Inflammatory macrophage treated with lipopolysaccharide for 1 hour (primary cell): Measurements from ENCODE around the gene ASAP3.

Experiments
- DNase-seq, 2 donors: peaks; one replicate each; pipeline ENCODE4 v3.0.0-alpha.2; 2020 to 2022

The ASAP3 gene

DNA sequence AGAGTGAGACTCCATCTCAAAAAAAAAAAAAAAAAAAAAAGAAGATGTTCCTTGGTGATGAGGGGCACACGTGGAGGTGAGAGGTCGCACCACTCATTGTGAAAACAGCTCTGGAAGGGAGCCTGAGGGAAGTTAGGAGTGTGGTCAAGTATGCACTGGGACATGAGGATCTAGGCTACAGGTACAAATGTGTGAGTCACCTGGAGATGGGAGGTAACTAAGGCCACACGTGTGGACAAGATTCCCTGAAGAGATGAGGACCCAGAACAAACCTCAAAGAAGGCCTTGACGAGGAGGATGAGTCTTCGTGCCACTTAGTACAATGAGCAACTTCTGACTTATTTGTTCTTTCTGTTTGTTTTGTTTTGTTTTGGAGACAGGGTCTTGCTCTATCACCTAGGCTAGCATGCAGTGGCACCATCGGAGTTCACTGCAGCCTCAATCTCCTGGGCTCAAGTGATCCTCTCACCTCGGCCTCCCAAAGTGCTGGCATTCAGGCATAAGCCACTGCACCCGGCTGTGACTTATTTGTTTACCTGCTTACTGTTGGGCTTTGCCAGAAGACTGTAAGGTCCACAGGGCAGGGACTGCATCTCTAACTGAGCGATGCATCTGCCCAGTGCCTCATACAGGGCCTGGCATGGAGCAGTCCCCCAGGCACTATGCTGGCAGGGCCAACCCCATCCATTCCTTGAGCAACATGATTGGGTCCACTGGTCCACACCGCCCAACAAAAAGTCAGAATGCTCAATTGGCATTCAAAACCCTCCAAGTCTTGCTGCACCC is 6.4 kb downstream of the ASAP3 start:
- DNase-seq, result no peak

DNA sequence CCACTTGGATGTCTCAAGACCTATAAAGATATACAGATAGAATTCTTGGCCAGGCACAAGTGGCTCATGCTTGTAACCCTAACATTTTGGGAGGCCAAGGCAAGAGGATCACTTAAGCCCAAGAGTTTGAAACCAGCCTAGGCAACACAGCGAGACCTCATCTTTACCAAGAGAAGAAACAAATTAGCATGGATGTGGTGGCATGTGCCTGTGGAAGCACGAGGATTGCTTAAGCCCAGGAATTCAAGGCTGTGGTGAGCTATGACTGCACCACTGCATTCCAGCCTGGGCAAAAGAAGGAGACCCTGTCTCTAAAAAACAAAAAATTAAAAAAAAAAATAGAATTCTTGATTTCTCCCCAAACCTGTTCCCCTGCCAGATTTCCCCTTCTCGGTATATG is 8.3 kb downstream of the ASAP3 start:
- no peak for DNase-seq

DNA sequence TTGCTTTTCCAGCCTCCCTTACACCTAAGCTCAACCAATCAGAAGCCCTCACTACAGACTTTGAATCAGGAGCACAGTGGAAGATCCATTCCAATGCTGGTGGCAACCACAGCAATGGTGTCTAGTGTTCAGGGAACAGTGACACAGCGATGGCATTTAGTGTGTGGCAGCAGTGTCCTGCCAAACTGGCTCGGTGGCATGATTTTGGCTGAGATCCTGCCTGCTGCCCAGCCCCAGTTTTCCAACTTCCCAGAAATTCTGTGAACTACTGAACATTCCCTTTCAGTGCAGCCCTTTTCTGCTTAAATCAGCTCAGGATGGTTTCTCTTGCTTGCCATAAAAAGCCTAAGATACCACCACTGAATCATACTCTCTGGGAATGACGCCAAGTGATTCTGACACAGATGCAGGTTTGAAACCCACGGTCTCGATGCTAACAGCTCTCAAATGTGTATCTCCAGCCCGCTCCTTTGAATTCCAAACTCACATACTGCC is 8.8 kb downstream of the ASAP3 start:
- DNase-seq, result no peak

DNA sequence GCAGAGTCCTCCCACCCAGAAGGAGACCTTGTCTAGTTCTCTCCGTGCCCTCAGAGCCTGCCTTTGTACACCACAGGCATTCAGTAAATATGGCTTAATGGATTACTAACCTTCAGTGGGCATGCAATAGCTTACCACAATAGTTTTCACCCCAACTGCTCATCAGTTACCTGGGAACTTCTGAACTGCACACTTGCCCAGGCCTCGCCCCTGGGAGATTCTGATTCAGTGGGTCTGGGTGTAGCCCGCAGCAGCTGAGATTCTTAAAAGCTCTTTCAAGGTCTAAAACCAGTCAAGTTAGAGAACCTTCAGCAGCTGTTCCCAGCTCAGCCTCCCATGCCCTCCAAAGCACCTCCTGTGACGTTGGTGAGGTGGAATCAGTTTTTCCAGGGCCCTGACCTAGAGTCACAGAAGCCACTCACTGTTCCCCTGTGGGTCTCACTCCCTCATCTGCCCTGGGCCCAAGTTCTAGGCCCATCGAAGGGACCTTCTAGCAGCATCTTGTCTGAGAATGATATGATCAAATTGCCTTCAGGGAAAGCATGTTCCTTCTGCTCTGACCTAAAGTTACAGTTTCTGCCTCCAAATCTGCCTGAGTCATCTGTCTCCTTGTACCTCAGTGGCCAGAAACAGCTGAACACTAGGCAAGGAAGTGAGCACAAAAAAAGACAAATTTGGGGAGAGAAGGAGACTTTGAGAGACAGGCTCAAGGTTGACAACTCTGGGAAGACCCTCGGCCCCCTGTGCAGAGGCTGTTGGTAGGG is 10.8 kb downstream of the ASAP3 start:
- DNase-seq, result no peak

DNA sequence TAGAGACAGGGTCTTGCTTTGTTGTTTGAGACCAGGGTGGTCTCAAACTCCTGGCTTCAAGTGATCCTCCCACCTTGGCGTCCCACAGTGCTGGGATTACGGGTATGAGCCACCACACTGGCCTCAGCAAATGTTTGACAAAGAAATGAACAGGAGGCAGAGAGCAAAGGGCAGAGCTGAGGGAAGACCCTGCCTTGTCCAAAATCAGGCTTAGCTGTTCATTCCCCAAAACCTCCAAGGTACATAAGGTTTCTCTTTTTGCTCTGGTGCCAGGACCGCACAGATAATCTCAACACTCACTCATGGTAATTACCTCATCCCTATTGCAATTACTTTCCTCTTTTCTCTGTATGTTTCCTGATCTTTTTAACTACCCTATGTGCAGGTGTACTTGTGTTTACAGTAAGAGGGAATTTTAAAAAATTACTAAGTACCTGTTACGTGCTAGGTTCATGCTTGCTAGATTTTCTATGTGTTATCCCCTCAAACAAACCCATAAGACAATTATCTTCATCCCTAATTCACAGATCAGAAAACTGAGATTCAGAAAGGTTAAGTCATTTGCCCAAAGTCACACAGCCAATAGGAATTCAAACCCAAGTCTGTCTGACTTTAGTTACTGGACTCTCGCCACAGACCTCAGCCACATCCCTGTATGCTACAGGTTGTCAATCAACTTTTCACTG is 11.5 kb downstream of the ASAP3 start:
- DNase-seq, result no peak

DNA sequence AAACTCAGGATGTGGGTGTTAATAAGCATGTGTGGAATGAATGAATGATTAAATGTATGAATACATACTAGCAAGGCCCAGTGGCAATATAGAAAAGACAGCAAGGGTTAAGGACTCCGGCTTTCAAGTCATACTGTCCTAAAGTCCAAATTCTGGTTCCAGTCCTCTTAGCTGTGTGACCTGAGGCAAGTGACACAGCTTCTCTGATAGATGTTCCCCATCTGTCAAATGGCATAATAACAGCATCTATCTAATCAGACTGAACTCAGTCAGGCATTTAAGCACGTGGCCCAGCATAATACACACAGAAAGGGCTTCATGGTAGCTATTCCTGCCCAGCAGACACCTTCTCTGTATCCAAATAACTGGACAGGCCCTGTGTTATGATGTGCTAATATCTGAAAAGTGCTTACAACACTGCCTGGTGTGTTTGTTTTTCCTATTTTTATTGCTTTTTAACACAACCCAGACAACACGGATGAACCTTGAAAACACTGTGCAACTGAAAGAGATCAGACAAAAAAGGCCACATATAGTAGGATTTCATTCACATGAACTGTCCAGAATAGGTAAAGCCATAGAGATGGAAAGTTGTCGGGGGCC is 12.4 kb downstream of the ASAP3 start:
- DNase-seq, result no peak

DNA sequence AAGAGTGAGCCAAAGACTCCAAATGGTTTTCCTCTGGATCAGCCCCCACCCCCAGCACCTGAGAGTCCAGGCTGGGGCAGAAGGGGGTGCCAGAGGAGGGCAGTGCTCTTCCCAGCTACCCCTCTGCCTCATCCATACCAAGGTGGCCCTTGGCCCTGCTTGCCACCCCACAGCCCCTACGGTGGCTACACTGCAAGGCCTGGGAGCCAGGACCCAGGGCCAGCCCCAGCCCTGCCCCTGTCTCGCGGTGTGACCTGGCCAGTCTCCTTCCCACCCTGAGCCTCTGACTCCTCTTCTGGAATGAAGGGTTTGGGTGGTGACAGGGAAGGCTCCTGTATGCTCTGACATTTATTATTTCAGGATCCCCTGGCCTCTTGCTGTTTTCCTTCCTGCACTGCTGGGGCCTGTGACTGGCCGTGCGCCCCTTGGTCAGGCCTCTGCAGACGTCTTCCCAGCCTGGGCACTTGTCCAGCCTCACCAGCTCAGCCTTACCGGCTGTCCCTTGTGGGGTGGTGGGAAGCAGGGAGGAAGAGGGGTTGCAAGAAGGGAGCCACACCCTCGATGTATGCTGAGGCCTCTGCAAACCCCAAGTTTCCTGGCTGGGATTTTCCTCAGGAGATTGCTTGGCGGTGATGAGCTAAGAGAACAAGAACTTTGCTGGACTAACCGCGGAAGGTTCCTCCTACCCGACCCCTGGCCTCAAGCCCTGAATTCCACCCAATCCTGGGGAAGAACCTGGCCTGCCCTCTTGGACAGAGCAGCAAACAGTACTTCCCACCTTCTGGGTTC is 13.5 kb downstream of the ASAP3 start:
- no peak for DNase-seq

DNA sequence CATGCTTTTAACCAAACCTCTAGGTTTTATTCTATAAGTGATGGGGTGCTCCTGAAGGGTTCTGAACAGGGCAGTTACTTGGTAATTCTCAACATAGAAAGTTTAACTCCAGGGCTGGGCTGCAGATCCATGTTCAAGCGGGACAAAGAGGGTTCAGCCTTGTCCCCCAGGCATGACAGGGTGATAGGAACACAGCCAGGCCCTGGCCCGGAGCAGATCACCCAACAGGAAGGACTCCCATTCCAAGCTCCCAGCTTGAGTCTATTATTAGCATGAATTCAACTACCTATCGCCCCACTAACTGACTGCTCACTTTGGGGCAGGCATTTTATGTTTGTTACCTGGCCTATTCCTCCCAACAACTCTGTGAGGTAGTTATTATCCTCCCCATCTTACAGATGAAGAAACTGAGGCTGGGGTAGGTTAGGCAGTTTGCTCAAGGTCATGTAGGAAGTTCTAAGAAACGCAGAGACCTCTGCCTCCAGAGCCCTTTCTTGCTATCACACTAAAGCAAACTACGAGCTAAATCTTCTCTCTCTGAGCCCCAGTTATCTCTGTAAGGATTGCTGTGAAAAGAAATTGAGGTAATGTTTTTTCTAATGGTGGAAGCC is 14.5 kb downstream of the ASAP3 start:
- no peak for DNase-seq

DNA sequence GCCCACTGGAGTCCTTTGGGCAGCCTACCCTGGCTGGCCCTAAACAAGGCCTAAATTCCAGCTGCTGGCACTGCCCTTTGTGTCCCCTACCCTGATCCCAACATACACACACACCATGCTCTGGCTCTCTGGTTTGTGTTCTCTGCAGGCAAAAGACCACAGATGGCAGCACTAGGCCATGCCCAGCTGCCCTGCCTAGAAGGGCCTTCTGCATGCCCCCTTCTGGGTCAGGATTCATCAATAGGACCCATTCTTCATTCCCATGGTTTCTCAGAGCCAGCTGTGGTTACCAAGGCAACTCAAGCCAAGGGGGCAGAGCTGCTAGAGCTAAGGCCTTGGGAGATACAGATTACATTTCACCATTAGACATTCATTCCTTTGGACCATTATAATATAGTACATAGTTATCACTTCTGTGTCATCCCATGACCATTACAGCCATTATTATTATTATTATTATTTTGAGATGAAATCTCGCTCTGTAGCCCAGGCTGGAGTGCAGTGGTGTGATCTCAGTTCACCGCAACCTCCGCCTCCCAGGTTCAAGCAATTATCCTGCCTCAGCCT is 17.5 kb downstream of the ASAP3 start:
- no peak for DNase-seq

DNA sequence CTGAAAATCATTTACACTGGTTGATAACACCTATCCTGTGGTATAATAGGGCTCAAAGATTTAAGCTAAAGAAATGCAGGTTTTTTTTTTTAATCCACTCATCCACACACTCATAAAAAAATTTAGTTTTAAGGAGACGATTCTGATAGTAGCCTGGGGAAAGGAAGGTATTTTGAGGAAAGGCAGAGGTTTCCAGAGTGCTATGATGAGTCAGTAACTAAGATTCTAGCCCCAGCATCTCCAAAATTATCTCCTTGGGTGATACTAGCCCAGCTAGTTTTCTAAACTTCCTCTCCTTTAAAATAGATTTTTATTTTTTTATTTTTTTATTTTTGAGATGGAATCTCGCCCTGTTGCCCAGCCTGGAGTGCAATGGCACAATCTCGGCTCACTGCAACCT is 20.7 kb downstream of the ASAP3 start:
- DNase-seq, result no peak

DNA sequence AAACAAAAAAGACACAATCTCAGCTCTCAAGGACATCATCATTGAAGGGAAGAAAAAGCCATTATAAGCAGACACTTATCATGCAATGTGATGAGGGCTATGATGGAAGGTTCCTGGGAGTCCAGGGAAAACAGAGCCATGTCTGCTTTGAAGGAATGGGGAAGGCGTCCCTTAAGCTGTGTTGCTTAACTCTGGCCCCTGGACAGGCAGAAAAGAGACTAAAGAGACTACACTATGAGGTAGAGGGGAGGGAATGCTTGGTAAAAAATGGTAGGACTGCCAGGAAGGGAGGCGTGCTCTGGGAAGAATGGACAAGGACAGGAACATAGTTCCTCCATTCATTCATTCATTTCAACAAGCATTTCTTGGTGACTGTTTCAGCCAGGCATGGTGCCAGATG is 21.2 kb downstream of the ASAP3 start:
- DNase-seq, result no peak

DNA sequence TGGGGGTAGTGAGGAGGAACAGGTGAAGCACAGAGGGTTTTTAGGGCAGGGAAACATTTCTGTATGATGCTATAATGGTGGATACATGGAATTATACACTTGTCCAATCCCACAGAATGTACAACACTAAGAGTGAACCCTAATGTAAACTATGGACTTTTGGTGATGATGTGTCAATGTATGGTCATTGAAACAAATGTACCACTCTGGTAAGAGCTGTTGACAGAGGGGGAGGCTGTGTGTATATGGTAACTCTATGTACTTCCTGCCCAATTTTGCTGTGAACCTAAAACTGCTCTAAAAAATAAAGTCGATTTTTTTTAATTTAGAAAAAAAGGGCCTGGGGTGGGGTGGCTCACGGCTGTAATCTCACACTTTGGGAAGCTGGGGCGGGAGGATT is 22.9 kb downstream of the ASAP3 start:
- no peak for DNase-seq

DNA sequence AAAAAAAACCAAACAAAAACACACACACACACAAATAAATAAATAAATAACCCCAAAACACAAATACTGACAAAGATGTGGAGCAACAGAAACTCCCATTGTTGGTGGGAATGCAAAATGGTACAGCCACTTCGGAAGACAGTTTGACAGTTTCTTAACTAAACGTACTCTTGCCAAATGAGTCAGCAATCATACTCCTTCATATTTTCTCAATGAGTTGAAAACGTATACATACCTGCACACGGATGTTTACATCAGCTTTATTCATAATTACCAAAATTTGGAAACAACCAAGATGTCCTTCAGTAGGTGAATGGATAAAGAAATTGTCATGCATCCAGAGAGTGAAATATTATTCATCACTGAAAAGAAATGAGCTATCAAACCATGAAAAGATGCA is 23.5 kb downstream of the ASAP3 start:
- no peak for DNase-seq

DNA sequence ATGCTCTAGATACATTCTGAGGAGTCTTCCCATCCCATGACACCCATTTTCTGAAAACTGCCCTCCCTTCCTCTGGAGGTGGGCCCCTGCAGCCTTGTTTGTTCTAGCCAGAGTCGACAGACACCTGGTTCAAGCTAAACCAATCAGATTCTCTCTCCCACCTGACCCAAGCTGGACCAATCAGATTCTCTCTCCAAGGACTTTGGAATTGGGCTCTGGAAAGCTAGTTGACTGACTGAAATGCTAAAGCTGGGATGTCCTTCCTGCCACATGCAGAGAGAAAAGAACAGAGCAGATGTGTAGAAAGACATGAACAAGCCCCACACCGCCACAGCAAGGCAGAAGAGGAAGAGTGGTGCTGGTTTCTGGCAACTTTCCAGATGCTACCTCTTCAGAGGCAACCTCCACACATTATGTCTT is 24.6 kb downstream of the ASAP3 start:
- no peak for DNase-seq

DNA sequence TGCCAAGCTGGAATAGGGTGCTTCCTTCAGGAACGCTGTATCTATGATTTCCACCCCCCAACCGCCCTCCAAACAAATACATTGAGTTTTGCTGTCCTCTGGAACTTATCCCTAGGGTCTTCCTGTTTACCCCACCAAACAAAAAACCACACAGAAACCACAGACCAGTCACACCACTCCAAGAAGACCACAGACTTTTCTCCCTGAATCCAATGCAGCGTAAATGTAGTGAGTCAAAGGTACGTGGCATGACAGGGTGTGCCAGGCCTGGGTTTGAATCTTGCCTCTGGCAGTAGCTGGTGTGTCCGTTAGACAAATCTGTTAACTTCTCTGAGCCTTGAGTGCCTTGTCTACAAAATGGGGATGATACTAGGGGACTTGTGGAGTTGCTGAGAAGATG is 27.8 kb downstream of the ASAP3 start:
- no peak for DNase-seq

DNA sequence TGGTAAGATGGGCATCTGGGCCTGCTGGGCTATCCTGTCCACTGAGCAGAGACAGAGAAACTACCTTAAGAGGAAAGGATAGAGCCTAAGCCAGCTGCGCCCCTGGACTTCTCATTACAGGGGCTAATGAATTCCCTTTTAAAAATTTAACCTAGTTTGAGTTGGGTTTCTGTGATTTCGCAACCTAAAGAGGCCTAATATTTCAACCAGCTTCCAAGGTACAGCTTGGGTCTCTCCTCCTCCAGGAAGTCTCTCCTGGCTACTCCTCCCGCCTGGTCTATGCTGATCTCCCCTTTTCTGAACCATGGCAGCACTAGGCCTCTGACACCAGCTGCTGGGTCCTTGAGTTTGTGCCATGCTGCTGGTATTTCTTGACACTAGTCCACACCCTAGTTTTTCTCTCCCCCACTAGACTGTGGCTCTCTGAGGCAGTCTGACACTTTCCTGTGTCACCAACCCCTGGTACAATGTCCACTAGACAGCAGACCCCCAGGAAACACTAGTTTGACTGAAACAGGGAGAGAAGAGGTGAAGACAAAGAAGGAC is 30.5 kb downstream of the ASAP3 start:
- no peak for DNase-seq

DNA sequence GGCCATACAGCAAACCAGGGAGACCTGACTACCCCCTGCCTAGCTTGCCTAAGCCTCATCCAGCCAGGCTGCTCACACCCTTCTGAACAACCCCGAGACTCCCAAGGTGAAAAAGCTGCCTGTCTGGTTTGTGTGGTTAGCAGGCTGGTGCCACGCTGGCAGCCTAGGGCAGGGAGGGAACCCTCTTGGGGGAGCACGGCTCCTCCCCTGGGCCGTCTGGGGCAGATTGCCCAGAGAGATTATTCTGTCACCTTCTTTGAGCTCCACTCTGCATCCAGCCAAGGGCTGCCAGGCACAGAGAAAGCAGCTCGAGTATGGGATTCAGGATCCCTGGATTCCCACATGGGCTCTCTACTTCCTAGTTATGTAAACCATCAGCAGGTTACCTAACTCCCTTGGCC is 32.0 kb downstream of the ASAP3 start:
- DNase-seq, result no peak

DNA sequence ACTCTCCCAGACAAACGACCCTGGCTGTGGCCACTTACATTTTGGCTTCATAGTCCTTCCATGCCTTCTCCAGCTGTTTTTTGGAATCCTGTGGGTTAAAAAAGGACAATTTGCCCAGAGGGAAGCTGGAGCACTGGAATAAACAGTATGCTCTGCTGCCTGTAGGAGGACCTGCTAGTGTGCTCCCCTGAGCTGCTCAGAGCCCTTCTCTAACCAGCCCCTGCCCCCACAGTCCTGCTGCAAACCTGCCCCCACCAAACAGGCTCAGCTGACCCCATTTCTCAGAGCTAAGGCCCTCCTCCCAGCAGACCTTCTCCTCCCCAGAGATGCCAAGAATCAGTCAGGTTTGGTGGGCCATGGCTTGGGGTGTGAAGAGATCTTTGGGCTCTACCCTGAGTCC is 32.5 kb downstream of the ASAP3 start:
- no peak for DNase-seq

DNA sequence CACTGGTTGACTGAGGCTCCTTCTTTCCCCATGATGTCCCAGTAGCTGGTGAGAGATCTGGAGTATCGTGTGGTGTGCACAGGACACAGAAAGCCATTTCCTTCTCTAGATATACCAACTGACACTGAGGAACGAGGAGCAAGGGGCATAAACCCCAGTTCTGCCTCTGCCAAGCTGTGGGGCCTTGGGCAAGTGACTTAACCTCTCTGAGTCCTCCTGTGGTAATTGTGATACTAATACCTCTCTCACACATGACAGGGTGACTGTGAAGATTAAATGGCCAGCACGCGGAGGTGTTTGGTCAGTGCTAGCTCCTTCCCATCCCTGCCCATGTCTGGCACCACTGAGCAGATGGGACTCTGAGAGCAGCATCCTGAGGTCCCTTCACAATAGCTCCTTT is 33.1 kb downstream of the ASAP3 start:
- no peak for DNase-seq

DNA sequence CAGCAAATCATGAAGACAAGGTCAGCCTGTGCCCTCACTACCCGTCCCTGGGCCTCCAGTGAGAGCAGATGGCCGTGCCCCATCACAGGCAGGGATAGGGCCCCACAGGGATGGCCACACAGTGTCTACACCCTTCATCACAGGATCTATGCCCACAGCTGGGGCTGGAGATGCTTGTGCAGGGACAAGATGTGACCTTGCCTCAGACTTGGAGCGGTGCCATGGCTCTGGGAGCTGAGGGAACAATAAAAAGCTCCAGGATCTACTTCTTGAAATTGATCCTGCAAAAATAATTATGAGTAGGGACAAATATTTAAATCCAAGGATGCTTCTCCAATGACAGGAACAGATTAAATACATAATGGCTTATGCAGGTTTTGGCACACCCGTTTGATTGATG is 34.0 kb downstream of the ASAP3 start:
- no peak for DNase-seq

DNA sequence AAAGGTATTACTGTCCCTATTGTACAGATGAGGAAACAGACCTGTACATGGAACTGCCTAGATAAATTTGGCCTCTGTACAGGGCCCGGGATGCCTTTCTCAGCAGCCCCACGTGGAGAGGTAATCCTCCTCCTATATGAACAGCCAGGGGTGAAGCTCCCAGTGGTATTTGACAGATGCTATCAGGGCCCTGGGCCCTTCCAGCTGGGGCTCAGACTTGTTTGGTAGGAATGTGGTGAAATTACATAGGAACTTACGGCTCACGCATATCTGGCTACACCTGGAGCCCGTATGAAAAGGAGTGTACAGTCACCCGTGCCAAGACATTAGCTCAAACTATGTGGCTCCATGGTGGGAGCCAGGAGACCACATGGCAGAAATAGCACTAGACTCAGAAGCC is 34.7 kb downstream of the ASAP3 start:
- DNase-seq, result no peak
